A549 (cell line): ENCODE data around the gene ABCB11. TPM values are rescaled to one million over a fixed set of nuclear protein-coding genes. Genes with fewer than 3 reads are reported as not detected.

Experiments used
- ATAC-seq, 2 experiments: fragments of 200-7000 bp in 1 of 2; fragments of >200 bp in 1 of 2; cut with Nextera tagmentation in 1 of 2; cut with Tn5 transposase in 1 of 2; 3 replicates each; pipeline versions ENCODE4 v1.8.0 to v1.9.1; 2018 to 2020; ENCODE audit warnings: mild to moderate bottlenecking in 1 of 2, moderate library complexity in 1 of 2
- CTCF ChIA-PET: fragments of 300-600 bp; sonication (Branson Sonifier 250); formaldehyde crosslinking; extraction: SDS; loops from one replicate; lab custom pipeline; 2021; ENCODE audit warnings: antibody characterized with exemption, inconsistent platforms; lab: Yijun Ruan, JAX
- POLR2A ChIA-PET: fragments of 350-600 bp; formaldehyde crosslinking; extraction: SDS; loops from one replicate; lab custom pipeline; 2021; ENCODE audit warnings: antibody characterized with exemption, inconsistent platforms; lab: Yijun Ruan, JAX
- DNase-seq, 2 experiments: peaks; one replicate each; pipeline versions ENCODE4 v3.0.0 to v3.0.0-alpha.2; 2011 to 2016; ENCODE audit warnings: low read depth in 1 of 2, low spot score in 1 of 2
- FAIRE-seq: peaks from 2 replicates; lab custom pipeline; 2011; peaks lifted over from hg19 to GRCh38; lab: Jason Lieb, UNC
- H3K27ac ChIP-seq, 2 experiments: fragments of >200 bp; sonication (Bioruptor Twin); formaldehyde crosslinking; 3 replicates each; pipeline ENCODE4 v1.5.1; 2016 to 2017
- H3K4me1 ChIP-seq: fragments of >200 bp; sonication (Bioruptor Twin); formaldehyde crosslinking; 3 replicates; pipeline ENCODE4 v1.6.1; 2016
- H3K4me2 ChIP-seq: fragments of >200 bp; sonication (Bioruptor Twin); formaldehyde crosslinking; 3 replicates; pipeline ENCODE4 v1.6.1; 2016
- H3K4me3 ChIP-seq: fragments of >200 bp; sonication (Bioruptor Twin); formaldehyde crosslinking; 3 replicates; pipeline ENCODE4 v1.5.1; 2016
- H3K9me3 ChIP-seq: fragments of >200 bp; sonication (Bioruptor Twin); formaldehyde crosslinking; 3 replicates; pipeline ENCODE4 v1.6.1; 2016
- BHLHE40 ChIP-seq: IDR thresholded peaks from 2 replicates; pipeline ENCODE4 v1.6.1; 2012; ENCODE audit warnings: low read depth, low read length, inconsistent platforms
- CBX2 ChIP-seq: fragments of 200-600 bp; sonication (generic); IDR thresholded peaks from 2 replicates; pipeline ENCODE4 v1.6.1; 2016; ENCODE audit warnings: low read depth, mild to moderate bottlenecking, borderline replicate concordance
- CBX8 ChIP-seq: fragments of 200-600 bp; sonication (generic); IDR thresholded peaks from 2 replicates; pipeline ENCODE4 v1.6.1; 2016
- CHD4 ChIP-seq: fragments of 200-600 bp; sonication (generic); IDR thresholded peaks from 2 replicates; pipeline ENCODE4 v1.6.1; 2016; ENCODE audit warnings: antibody characterized with exemption, mild to moderate bottlenecking, borderline replicate concordance
- ELK1 ChIP-seq: fragments of 150-350 bp; IDR thresholded peaks from 2 replicates; pipeline ENCODE4 v1.6.1; 2014; ENCODE audit warnings: low read depth, mild to moderate bottlenecking, low read length
- EP300 ChIP-seq, 2 experiments: fragments of >200 bp; sonication (Bioruptor Twin); formaldehyde crosslinking; IDR thresholded peaks; 2 replicates in 1 of 2; 3 replicates in 1 of 2; pipeline ENCODE4 v1.6.1; 2016 to 2017
- FOSB ChIP-seq: fragments of 250-450 bp; sonication (Bioruptor Pico); IDR thresholded peaks from 2 replicates; pipeline ENCODE4 v1.5.0; 2020; ENCODE audit warnings: mild to moderate bottlenecking, moderate library complexity
- FOSL2 ChIP-seq, 2 experiments: fragments of 450-650 bp in 1 of 2; fragments of >200 bp in 1 of 2; sonication (Bioruptor Twin) in 1 of 2; formaldehyde crosslinking; IDR thresholded peaks; 2 replicates each; pipeline versions ENCODE4 v1.5.0 to v1.6.1; 2016 to 2020; ENCODE audit warnings: mild to moderate bottlenecking in 1 of 2, moderate library complexity in 1 of 2
- HEYL ChIP-seq: fragments of 250-450 bp; sonication (Bioruptor Pico); IDR thresholded peaks from 2 replicates; pipeline ENCODE4 v1.8.0; 2021; ENCODE audit warnings: mild to moderate bottlenecking, moderate library complexity
- HOXB5 ChIP-seq: fragments of 250-450 bp; sonication (Bioruptor Pico); IDR thresholded peaks from 2 replicates; pipeline ENCODE4 v1.5.0; 2020; ENCODE audit warnings: mild to moderate bottlenecking, moderate library complexity
- KDM5A ChIP-seq: fragments of 200-600 bp; sonication (generic); IDR thresholded peaks from 2 replicates; pipeline ENCODE4 v1.6.1; 2016; ENCODE audit warnings: antibody characterized with exemption, mild to moderate bottlenecking
- NPAS2 ChIP-seq: fragments of 250-450 bp; sonication (Bioruptor Pico); IDR thresholded peaks from 2 replicates; pipeline ENCODE4 v1.8.0; 2022; ENCODE audit warnings: mild to moderate bottlenecking, moderate library complexity, borderline replicate concordance
- PBX3 ChIP-seq: IDR thresholded peaks from 2 replicates; pipeline ENCODE4 v1.6.1; 2012
- POLR2A ChIP-seq: IDR thresholded peaks from 2 replicates; pipeline ENCODE4 v1.6.1; 2012; ENCODE audit warnings: mild to moderate bottlenecking, low read length
- POLR2AphosphoS2 ChIP-seq: conservative IDR thresholded peaks from 2 replicates; pipeline ENCODE4 v1.6.1; 2012; ENCODE audit warnings: low read length, improper control_type of control experiment, inconsistent platforms
- RAD21 ChIP-seq, 2 experiments: fragments of >200 bp in 1 of 2; sonication (Bioruptor Twin) in 1 of 2; formaldehyde crosslinking in 1 of 2; IDR thresholded peaks in 1 of 2; conservative IDR thresholded peaks in 1 of 2; 2 replicates in 1 of 2; 3 replicates in 1 of 2; pipeline ENCODE4 v1.6.1; 2012 to 2018; ENCODE audit warnings: inconsistent platforms in 1 of 2
- RARB ChIP-seq: fragments of 250-450 bp; sonication (Bioruptor Pico); IDR thresholded peaks from 2 replicates; pipeline ENCODE4 v1.8.0; 2021; ENCODE audit warnings: mild to moderate bottlenecking, moderate library complexity
- REST ChIP-seq: fragments of 200-600 bp; sonication (generic); IDR thresholded peaks from 2 replicates; pipeline ENCODE4 v1.6.1; 2016; ENCODE audit warnings: antibody characterized with exemption, mild to moderate bottlenecking, moderate library complexity
- RFX5 ChIP-seq: fragments of 450-650 bp; IDR thresholded peaks from 2 replicates; pipeline ENCODE4 v1.7.1; 2014; ENCODE audit warnings: antibody characterized with exemption, mild to moderate bottlenecking, moderate library complexity
- SMC3 ChIP-seq: fragments of >200 bp; sonication (Bioruptor Twin); formaldehyde crosslinking; IDR thresholded peaks from 3 replicates; pipeline ENCODE4 v1.6.1; 2018; ENCODE audit warnings: inconsistent platforms
- TP53 ChIP-seq: fragments of 250-450 bp; sonication (Bioruptor Pico); IDR thresholded peaks from 2 replicates; pipeline ENCODE4 v1.5.0; 2021; ENCODE audit warnings: mild to moderate bottlenecking, moderate library complexity
- WGBS: methylation state at CpG from one replicate; pipeline ENCODE4 v1.1.6; 2017; ENCODE audit errors: missing lambda C conversion rate; 5-methylcytosine and 5-hydroxymethylcytosine counted together
- polyA plus RNA-seq, 4 experiments: library from polyadenylated mRNA; depleted of rRNA in 3 of 4; stranded (reverse); fragments of >200 nt; fragmentation: RNase III in 1 of 4; extraction: RNeasy Plus Mini Kit Qiagen cat#74134 plus additional on column Dnase treatment in 1 of 4; gene quantifications; 2 replicates in 3 of 4; 3 replicates in 1 of 4; pipeline ENCODE4 v1.2.3, GENCODE V29; 2011 to 2017
- TF ChIP-seq, protein P1 (sequence below): IDR thresholded peaks from 2 replicates; pipeline ENCODE4 v1.6.1; 2012
- TF ChIP-seq, protein P2 (sequence below): fragments of 250-450 bp; sonication (Bioruptor Pico); IDR thresholded peaks from 2 replicates; pipeline ENCODE4 v1.5.0; 2021; ENCODE audit warnings: mild to moderate bottlenecking, moderate library complexity, borderline replicate concordance

ABCB11 gene
- polyA plus RNA-seq, 2 of the 4 experiments (the other 2 are of a cell fraction): not detected

GRCh38 chr2:168944065-168944464 lies 87.1 kb downstream of the ABCB11 start:
- H3K4me3 ChIP-seq: no peak overlapping the region
- ChIA-PET CTCF (interaction anchor here (1.2 kb wide), 1 partner anchor 188 kb away, joined by 6 read pairs; no protein-coding TSS in a partner anchor), POLR2A (no interaction called here)
- no peak overlapping the region for H3K27ac ChIP-seq
- DNase-seq: no peak
- 62% methylated on average over 3 of the region's 3 CpGs for WGBS
- H3K4me2 ChIP-seq: no peak overlapping the region
- H3K4me1 ChIP-seq: no peaks in the 10 kb centered on the region
- no peak for ATAC-seq
- H3K9me3 ChIP-seq: no peaks in the 10 kb centered on the region
- TF ChIP-seq HOXB5 (CRISPR knock-in tag): no peak
- TF ChIP-seq CBX8: 0 out of 2 replicates have a peak, but pooled peaks have one; percentile 33
- no peak for TF ChIP-seq SMC3
- TF ChIP-seq, protein P1, sequence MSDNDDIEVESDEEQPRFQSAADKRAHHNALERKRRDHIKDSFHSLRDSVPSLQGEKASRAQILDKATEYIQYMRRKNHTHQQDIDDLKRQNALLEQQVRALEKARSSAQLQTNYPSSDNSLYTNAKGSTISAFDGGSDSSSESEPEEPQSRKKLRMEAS: no peak
- no peak for FAIRE-seq

- POLR2A ChIA-PET: no interaction called here
- no peaks in the 10 kb centered on the region for H3K9me3 ChIP-seq
- H3K4me3 ChIP-seq: no peak overlapping the region
- TF ChIP-seq CBX8: no peak
- TF ChIP-seq POLR2AphosphoS2: no peak
- no peak for TF ChIP-seq POLR2A
- no peak for TF ChIP-seq RARB (CRISPR knock-in tag)
- no peak for TF ChIP-seq BHLHE40
- TF ChIP-seq RFX5: no peak
- no peak for TF ChIP-seq KDM5A
- TF ChIP-seq NPAS2: no peak
- TF ChIP-seq FOSB (CRISPR knock-in tag): no peak
- TF ChIP-seq HEYL: no peak
- TF ChIP-seq FOSL2 (IDR thresholded peaks at IDR 0.05): no peak
- TF ChIP-seq FOSL2 (CRISPR knock-in tag; IDR thresholded peaks at IDR 0.05): no peak
- no peak for TF ChIP-seq TP53 (CRISPR knock-in tag)
- no peak overlapping the region for H3K4me2 ChIP-seq
- FAIRE-seq (no peak), ATAC-seq (no peak), DNase-seq (no peak)
- no peak overlapping the region for H3K27ac ChIP-seq
- H3K4me1 ChIP-seq: no peaks in the 10 kb centered on the region
- CTCF ChIA-PET: no interaction called here
Measured at GRCh38 chr2:168941297-168941696, 89.8 kb downstream of the ABCB11 start.

GRCh38 chr2:168939918-168940317 lies 91.2 kb downstream of the ABCB11 start:
- no peak overlapping the region for H3K27ac ChIP-seq
- H3K9me3 ChIP-seq: no peaks in the 10 kb centered on the region
- H3K4me3 ChIP-seq: no peak overlapping the region
- TF ChIP-seq NPAS2 (no peak), CHD4 (no peak), REST (no peak), CBX2 (no peak), CBX8 (no peak), EP300 (IDR thresholded peaks at IDR 0.05) (no peak), FOSL2 (IDR thresholded peaks at IDR 0.05) (no peak), FOSL2 (CRISPR knock-in tag; IDR thresholded peaks at IDR 0.05) (no peak), KDM5A (no peak), PBX3 (no peak), ELK1 (no peak), FOSB (CRISPR knock-in tag) (no peak), POLR2AphosphoS2 (no peak), RAD21 (conservative IDR thresholded peaks at IDR 0.05 in 1 of 2, IDR thresholded peaks at IDR 0.05 in 1 of 2) (no peak)
- TF ChIP-seq, protein P2, sequence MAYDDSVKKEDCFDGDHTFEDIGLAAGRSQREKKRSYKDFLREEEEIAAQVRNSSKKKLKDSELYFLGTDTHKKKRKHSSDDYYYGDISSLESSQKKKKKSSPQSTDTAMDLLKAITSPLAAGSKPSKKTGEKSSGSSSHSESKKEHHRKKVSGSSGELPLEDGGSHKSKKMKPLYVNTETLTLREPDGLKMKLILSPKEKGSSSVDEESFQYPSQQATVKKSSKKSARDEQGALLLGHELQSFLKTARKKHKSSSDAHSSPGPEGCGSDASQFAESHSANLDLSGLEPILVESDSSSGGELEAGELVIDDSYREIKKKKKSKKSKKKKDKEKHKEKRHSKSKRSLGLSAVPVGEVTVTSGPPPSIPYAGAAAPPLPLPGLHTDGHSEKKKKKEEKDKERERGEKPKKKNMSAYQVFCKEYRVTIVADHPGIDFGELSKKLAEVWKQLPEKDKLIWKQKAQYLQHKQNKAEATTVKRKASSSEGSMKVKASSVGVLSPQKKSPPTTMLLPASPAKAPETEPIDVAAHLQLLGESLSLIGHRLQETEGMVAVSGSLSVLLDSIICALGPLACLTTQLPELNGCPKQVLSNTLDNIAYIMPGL (CRISPR knock-in tag): no peak
- TF ChIP-seq, protein P1: no peak
- POLR2A ChIA-PET: no interaction called here
- H3K4me2 ChIP-seq: no peak overlapping the region
- no peaks in the 10 kb centered on the region for H3K4me1 ChIP-seq
- WGBS: 65% methylated on average over 4 of the region's 4 CpGs
- CTCF ChIA-PET: interaction anchor here (0.8 to 1.2 kb wide), 4 partner anchors 9 to 192 kb away, joined by 3 to 4 read pairs (median 3); no protein-coding TSS in a partner anchor
- DNase-seq (no peak), ATAC-seq (no peak), FAIRE-seq (no peak)
